HepG2 (cell line): ENCODE measurements around the gene ARPC3. TPM values are rescaled to one million over a fixed set of nuclear protein-coding genes. Genes with fewer than 3 reads are reported as not detected.
A peak's percentile ranks its signal among the peaks of the same experiment; 100 is the strongest.

ENCODE experiments used
- ARID2 ChIP-seq: sonication (generic); formaldehyde crosslinking; IDR thresholded peaks from 2 replicates; pipeline ENCODE4 v1.8.1; 2022; ENCODE audit warnings: mild to moderate bottlenecking, missing genetic modification reagents, borderline replicate concordance
- BCL6 ChIP-seq: IDR thresholded peaks from 2 replicates; pipeline ENCODE4 v1.6.1; 2016; ENCODE audit warnings: missing genetic modification reagents, missing compliant biosample characterization
- CEBPG ChIP-seq: IDR thresholded peaks from 2 replicates; pipeline ENCODE4 v1.6.1; 2016
- NR3C1 ChIP-seq: sonication (generic); formaldehyde crosslinking; IDR thresholded peaks from 2 replicates; pipeline ENCODE4 v1.4.0; 2020; ENCODE audit warnings: missing genetic modification reagents
- RBFOX2 ChIP-seq: fragments of 200-400 bp; formaldehyde crosslinking; IDR thresholded peaks from 2 replicates; pipeline ENCODE4 v1.6.1; 2017; ENCODE audit warnings: low read depth, mild to moderate bottlenecking, low read length
- RFXAP ChIP-seq: sonication (generic); formaldehyde crosslinking; IDR thresholded peaks from 2 replicates; pipeline ENCODE4 v1.4.0; 2020; ENCODE audit warnings: missing genetic modification reagents, borderline replicate concordance
- SAFB2 ChIP-seq: sonication (generic); formaldehyde crosslinking; IDR thresholded peaks from 2 replicates; pipeline ENCODE4 v1.5.1; 2020; ENCODE audit warnings: missing genetic modification reagents, low read depth, mild to moderate bottlenecking, borderline replicate concordance
- SOX13 ChIP-seq, 3 experiments: fragments of 450-650 bp in 1 of 3; sonication (generic) in 1 of 3; formaldehyde crosslinking in 1 of 3; IDR thresholded peaks in 2 of 3; conservative IDR thresholded peaks in 1 of 3; 2 replicates each; pipeline versions ENCODE4 v1.5.0 to v1.6.1; 2016 to 2020; ENCODE audit warnings: antibody characterized with exemption in 1 of 3, mild to moderate bottlenecking in 1 of 3, missing compliant biosample characterization in 1 of 3, missing genetic modification reagents in 1 of 3, moderate library complexity in 1 of 3
- THAP8 ChIP-seq: sonication (generic); formaldehyde crosslinking; IDR thresholded peaks from 2 replicates; pipeline ENCODE4 v1.5.1; 2020; ENCODE audit warnings: missing genetic modification reagents, mild to moderate bottlenecking, borderline replicate concordance
- ZC3H4 ChIP-seq: sonication (generic); formaldehyde crosslinking; IDR thresholded peaks from 2 replicates; pipeline ENCODE4 v1.4.0; 2020; ENCODE audit warnings: missing genetic modification reagents, borderline replicate concordance
- ZFP1 ChIP-seq: IDR thresholded peaks from 2 replicates; pipeline ENCODE4 v1.6.1; 2016
- ZMYM2 ChIP-seq: sonication (generic); formaldehyde crosslinking; IDR thresholded peaks from 2 replicates; pipeline ENCODE4 v1.8.0; 2022; ENCODE audit warnings: mild to moderate bottlenecking, missing genetic modification reagents
- ZNF557 ChIP-seq: sonication (generic); formaldehyde crosslinking; IDR thresholded peaks from 2 replicates; pipeline ENCODE4 v1.4.0; 2020; ENCODE audit warnings: missing genetic modification reagents
- ZNF644 ChIP-seq: IDR thresholded peaks from 2 replicates; pipeline ENCODE4 v1.6.1; 2016; ENCODE audit warnings: low read depth
- polyA plus RNA-seq, 8 experiments: library from polyadenylated mRNA; depleted of rRNA in 3 of 8; stranded (reverse) in 7 of 8; unstranded in 1 of 8; fragments of >200 nt; fragmentation: Illumina TruSeq in 4 of 8; extraction: Trizol in 4 of 8; gene quantifications; 2 replicates each; pipeline versions ENCODE4 v1.2.1 to v1.2.3, GENCODE V29; 2011 to 2016; ENCODE audit warnings: low read depth in 4 of 8, missing spikeins in 1 of 8, mixed read lengths in 1 of 8; ENCODE audit not compliant: insufficient read depth in 1 of 8
- total RNA-seq, 5 experiments: library from RNA; depleted of rRNA; stranded (reverse); fragments of >200 nt; fragmentation: Illumina TruSeq; extraction: Trizol; gene quantifications; 2 replicates each; pipeline ENCODE4 v1.2.3, GENCODE V29; 2016; ENCODE audit warnings: low read depth in 1 of 5
- TF ChIP-seq, protein P1 (sequence below): sonication (generic); formaldehyde crosslinking; IDR thresholded peaks from 2 replicates; pipeline ENCODE4 v1.4.0; 2020; ENCODE audit warnings: missing genetic modification reagents, borderline replicate concordance
- TF ChIP-seq, protein P2 (sequence below): sonication (generic); formaldehyde crosslinking; IDR thresholded peaks from 2 replicates; pipeline ENCODE4 v1.4.0; 2020; ENCODE audit warnings: low read depth, mild to moderate bottlenecking, missing genetic modification reagents
- TF ChIP-seq, protein P3 (sequence below): sonication (generic); formaldehyde crosslinking; IDR thresholded peaks from 2 replicates; pipeline ENCODE4 v1.5.1; 2020; ENCODE audit warnings: missing genetic modification reagents, mild to moderate bottlenecking, borderline replicate concordance

ARPC3 gene
- total and polyA plus RNA-seq, 2 of the 13 experiments (the other 11 are each of a cell fraction or from before 2014, with no cell fraction given): 32.7 to 234 TPM

DNA sequence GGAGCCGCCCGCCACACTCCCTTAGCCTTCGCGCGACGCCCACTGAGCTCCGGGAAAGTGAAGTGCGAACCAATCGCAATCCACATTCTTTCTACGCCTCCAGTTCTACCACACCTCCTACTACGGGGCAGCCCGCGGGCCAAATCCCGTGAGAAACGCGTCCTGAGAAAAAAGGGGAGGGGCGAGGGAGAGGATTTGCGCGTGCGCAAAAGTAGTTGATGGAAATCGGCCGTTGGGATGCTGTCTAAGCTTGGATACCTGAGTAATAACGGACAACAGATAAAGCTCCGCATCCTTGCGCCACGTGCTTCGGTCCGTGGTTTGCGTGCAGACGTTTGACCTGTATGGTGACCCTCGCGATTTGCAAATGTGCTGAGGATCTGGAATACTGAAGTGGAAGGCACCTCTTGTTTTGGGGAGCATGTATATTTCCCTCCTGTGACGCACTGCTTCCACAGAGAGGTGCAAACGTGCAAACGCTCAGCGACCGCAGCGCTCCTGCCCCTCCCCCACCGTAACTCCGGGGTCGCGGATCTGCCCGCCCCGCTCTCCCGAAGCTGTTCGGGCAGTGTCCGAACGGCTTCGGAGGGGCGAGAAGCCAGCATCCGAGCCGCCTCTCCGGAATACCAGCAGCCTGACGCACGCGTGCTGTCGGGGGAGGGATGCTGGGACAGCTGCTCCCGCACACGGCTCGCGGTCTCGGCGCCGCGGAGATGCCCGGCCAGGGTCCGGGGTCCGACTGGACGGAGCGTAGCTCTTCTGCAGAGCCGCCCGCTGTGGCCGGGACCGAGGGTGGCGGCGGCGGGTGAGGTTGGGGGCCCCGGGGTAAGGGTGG is 18.3 kb upstream of the ARPC3 start, which contains the start of the genes FAM216A and GPN3 (continued):
- TF ChIP-seq NR3C1 (no peak), ZNF644 (CRISPR knock-in tag) (no peak), RBFOX2 (peak; percentile 91), ZC3H4 (no peak), ZNF557 (peak; percentile 16; the same call in 1 of the 2 replicates), ARID2 (CRISPR knock-in tag) (peak; percentile 80; the same call in 1 of the 2 replicates), ZMYM2 (CRISPR knock-in tag) (no peak), ZFP1 (CRISPR knock-in tag) (no peak), CEBPG (peak; percentile 28; the same call in 1 of the 2 replicates), THAP8 (CRISPR knock-in tag) (no peak), RFXAP (CRISPR knock-in tag) (peak; percentile 77), SOX13 (IDR thresholded peaks at IDR 0.05) (no peak), SOX13 (CRISPR knock-in tag; conservative IDR thresholded peaks at IDR 0.05 in 1 of 2, IDR thresholded peaks at IDR 0.05 in 1 of 2) (0 out of 4 replicates have a peak, but pooled peaks of 1 of the 2 experiments have one; percentile 14), BCL6 (CRISPR knock-in tag) (no peak), SAFB2 (CRISPR knock-in tag) (peak; percentile 69)
- TF ChIP-seq, protein P1, sequence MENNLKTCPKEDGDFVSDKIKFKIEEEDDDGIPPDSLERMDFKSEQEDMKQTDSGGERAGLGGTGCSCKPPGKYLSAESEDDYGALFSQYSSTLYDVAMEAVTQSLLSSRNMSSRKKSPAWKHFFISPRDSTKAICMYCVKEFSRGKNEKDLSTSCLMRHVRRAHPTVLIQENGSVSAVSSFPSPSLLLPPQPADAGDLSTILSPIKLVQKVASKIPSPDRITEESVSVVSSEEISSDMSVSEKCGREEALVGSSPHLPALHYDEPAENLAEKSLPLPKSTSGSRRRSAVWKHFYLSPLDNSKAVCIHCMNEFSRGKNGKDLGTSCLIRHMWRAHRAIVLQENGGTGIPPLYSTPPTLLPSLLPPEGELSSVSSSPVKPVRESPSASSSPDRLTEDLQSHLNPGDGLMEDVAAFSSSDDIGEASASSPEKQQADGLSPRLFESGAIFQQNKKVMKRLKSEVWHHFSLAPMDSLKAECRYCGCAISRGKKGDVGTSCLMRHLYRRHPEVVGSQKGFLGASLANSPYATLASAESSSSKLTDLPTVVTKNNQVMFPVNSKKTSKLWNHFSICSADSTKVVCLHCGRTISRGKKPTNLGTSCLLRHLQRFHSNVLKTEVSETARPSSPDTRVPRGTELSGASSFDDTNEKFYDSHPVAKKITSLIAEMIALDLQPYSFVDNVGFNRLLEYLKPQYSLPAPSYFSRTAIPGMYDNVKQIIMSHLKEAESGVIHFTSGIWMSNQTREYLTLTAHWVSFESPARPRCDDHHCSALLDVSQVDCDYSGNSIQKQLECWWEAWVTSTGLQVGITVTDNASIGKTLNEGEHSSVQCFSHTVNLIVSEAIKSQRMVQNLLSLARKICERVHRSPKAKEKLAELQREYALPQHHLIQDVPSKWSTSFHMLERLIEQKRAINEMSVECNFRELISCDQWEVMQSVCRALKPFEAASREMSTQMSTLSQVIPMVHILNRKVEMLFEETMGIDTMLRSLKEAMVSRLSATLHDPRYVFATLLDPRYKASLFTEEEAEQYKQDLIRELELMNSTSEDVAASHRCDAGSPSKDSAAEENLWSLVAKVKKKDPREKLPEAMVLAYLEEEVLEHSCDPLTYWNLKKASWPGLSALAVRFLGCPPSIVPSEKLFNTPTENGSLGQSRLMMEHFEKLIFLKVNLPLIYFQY (CRISPR knock-in tag): 0 out of 2 replicates have a peak, but pooled peaks have one; percentile 17
- TF ChIP-seq, protein P2, sequence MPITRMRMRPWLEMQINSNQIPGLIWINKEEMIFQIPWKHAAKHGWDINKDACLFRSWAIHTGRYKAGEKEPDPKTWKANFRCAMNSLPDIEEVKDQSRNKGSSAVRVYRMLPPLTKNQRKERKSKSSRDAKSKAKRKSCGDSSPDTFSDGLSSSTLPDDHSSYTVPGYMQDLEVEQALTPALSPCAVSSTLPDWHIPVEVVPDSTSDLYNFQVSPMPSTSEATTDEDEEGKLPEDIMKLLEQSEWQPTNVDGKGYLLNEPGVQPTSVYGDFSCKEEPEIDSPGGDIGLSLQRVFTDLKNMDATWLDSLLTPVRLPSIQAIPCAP (CRISPR knock-in tag): no peak
- TF ChIP-seq, protein P3, sequence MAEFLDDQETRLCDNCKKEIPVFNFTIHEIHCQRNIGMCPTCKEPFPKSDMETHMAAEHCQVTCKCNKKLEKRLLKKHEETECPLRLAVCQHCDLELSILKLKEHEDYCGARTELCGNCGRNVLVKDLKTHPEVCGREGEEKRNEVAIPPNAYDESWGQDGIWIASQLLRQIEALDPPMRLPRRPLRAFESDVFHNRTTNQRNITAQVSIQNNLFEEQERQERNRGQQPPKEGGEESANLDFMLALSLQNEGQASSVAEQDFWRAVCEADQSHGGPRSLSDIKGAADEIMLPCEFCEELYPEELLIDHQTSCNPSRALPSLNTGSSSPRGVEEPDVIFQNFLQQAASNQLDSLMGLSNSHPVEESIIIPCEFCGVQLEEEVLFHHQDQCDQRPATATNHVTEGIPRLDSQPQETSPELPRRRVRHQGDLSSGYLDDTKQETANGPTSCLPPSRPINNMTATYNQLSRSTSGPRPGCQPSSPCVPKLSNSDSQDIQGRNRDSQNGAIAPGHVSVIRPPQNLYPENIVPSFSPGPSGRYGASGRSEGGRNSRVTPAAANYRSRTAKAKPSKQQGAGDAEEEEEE: peak; percentile 82; the same call in 1 of the 2 replicates
